Common myeloid progenitor, CD34-positive (primary cell): ENCODE results near the gene MRGPRF.
A peak's percentile ranks its signal among the peaks of the same experiment; 100 is the strongest.

Experiments
- CTCF ChIA-PET: fragments of 350-600 bp; sonication (Branson Sonifier 250); formaldehyde crosslinking; loops from one replicate; lab custom pipeline; 2021; ENCODE audit warnings: antibody characterized with exemption; lab: Charles Lee
- POLR2A ChIA-PET: fragments of 350-600 bp; sonication (Branson Sonifier 250); formaldehyde crosslinking; loops from one replicate; lab custom pipeline; 2021; ENCODE audit warnings: antibody characterized with exemption; lab: Charles Lee
- DNase-seq, 3 donors: peaks; one replicate each; pipeline versions ENCODE4 v3.0.0 to v3.0.0-alpha.2; 2013
- H3K27ac ChIP-seq, 2 experiments: 1 replicate in 1 of 2; 2 replicates in 1 of 2; pipeline ENCODE4 v1.7.0; 2013; ENCODE audit warnings: inconsistent platforms in 2 of 2, low read length in 2 of 2, mild to moderate bottlenecking in 2 of 2, low read depth in 1 of 2, moderate library complexity in 1 of 2; ENCODE audit not compliant: severe bottlenecking in 2 of 2, insufficient read depth in 1 of 2, poor library complexity in 1 of 2
- H3K27me3 ChIP-seq, 5 experiments: replicated peaks in 2 of 5; 1 replicate in 3 of 5; 2 replicates in 2 of 5; pipeline versions ENCODE4 v1.6.1 to v1.7.0; 2013; ENCODE audit warnings: low read length in 4 of 5, mild to moderate bottlenecking in 2 of 5, moderate library complexity in 2 of 5, inconsistent platforms in 1 of 5; ENCODE audit not compliant: insufficient read depth in 5 of 5, control insufficient read depth in 4 of 5
- H3K36me3 ChIP-seq, 4 experiments: 1 replicate in 2 of 4; 2 replicates in 2 of 4; pipeline versions ENCODE4 v1.6.1 to v1.7.0; 2013; ENCODE audit warnings: low read length in 3 of 4, control low read depth in 1 of 4, mild to moderate bottlenecking in 1 of 4; ENCODE audit not compliant: control insufficient read depth in 4 of 4, insufficient read depth in 4 of 4
- H3K4me1 ChIP-seq, 4 experiments: 1 replicate in 3 of 4; 2 replicates in 1 of 4; pipeline versions ENCODE4 v1.6.1 to v1.7.1; 2013; ENCODE audit warnings: low read length in 3 of 4, mild to moderate bottlenecking in 3 of 4, control low read depth in 1 of 4, inconsistent platforms in 1 of 4, moderate library complexity in 1 of 4; ENCODE audit not compliant: control insufficient read depth in 4 of 4, insufficient read depth in 4 of 4; ENCODE audit errors: control extremely low read depth in 1 of 4
- H3K4me3 ChIP-seq, 7 experiments: 1 replicate in 4 of 7; 2 replicates in 3 of 7; pipeline versions ENCODE4 v1.5.1 to v1.7.0; 2013; ENCODE audit warnings: mild to moderate bottlenecking in 7 of 7, low read length in 6 of 7, moderate library complexity in 6 of 7, inconsistent platforms in 2 of 7, low read depth in 2 of 7, control low read depth in 1 of 7; ENCODE audit not compliant: insufficient read depth in 4 of 7, control insufficient read depth in 1 of 7; ENCODE audit errors: extremely low read depth in 1 of 7
- H3K9me3 ChIP-seq, 5 experiments: 1 replicate in 4 of 5; 2 replicates in 1 of 5; pipeline versions ENCODE4 v1.6.1 to v1.7.1; 2013; ENCODE audit warnings: low read length in 4 of 5, mild to moderate bottlenecking in 2 of 5, inconsistent platforms in 1 of 5, low read depth in 1 of 5, moderate library complexity in 1 of 5; ENCODE audit not compliant: control insufficient read depth in 4 of 5, insufficient read depth in 2 of 5; ENCODE audit errors: control extremely low read depth in 1 of 5
- WGBS: methylation state at CpG from one replicate; pipeline ENCODE4 v1.1.5; 2013; ENCODE audit not compliant: insufficient coverage; 5-methylcytosine and 5-hydroxymethylcytosine counted together

Gene MRGPRF

DNA sequence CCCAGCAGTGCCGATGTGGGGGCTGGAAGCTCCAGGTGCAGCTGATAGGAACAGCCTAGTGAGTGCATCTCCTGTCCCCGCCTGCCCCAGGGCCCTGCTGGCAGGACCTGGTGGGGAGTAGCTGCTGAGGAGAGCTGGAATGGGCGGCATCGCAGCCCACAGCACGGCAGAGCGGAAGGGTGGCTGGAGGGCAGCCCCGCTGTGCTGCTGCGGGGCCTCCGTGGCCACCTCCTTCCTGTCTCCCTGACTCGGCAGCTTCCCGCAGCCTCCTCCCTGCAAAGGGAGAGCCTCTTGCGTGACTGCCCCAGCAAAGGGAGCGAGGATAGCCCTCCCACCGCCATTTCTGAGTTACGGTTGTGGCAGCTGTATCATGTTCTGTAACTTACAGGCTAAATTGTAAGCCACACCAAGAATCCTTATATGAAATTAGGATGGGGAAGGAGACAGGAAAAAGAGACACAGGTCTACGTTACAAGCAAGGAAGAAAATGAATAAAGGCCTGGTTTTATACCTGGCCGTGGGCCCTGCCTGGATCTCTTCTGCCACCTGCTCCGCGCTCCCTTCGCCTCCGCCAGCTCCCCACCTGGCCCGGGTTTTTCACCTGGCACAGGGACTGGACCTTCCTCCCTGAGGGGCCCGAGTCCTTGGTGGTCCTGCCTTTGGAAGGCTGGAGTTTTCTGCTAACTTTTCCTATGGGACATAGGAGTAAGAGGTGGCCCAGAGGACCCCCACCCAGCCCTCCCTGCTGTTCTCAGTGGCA lies 45.6 kb upstream of the MRGPRF start:
- H3K36me3 ChIP-seq: peaks cover 10 to 63% (median 43%) of the 10 kb centered on the region in 4 experiments
- CTCF ChIA-PET: interaction anchor here (0.8 to 1.3 kb wide), 3 partner anchors 10 to 107 kb away, joined by 3 read pairs; partner anchors contain the start of gene TPCN2
- H3K4me1 ChIP-seq: peaks cover 0 to 9% (median 3%) of the 10 kb centered on the region in 4 experiments
- POLR2A ChIA-PET: no interaction called here
- H3K9me3 ChIP-seq: no peaks in the 10 kb centered on the region
- 66% methylated on average over 21 of the region's 23 CpGs for WGBS
- no peak overlapping the region for H3K27ac ChIP-seq
- no peak for DNase-seq
- H3K4me3 ChIP-seq: no peak overlapping the region
- no peaks in the 10 kb centered on the region for H3K27me3 ChIP-seq

DNA sequence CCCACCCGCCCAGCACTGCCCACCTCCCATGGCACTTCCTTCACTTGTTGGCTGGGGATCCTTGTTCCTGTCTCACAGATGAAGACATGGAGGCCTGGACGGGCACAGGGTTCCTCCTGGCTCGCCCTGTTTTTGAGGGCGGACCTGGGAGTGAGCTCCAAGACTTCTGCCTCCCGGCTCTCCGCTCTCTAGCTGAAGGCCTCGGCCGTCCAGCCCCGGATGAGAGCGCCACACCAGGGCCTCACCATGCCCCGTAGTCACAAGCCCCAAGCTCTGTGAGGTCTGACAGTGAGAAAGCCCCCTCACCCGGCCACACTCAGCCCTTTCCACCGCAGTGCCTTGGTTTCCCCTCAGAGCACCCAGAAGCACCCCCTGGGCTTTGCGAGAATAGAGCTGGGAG lies 44.8 kb upstream of the MRGPRF start:
- Histone ChIP-seq H3K4me1 (peaks cover 0 to 9% (median 3%) of the 10 kb centered on the region in 4 experiments), H3K27ac (no peak overlapping the region), H3K27me3 (no peaks in the 10 kb centered on the region), H3K36me3 (peaks cover 10 to 56% (median 36%) of the 10 kb centered on the region in 4 experiments), H3K4me3 (no peak overlapping the region), H3K9me3 (no peaks in the 10 kb centered on the region)
- ChIA-PET CTCF (interaction anchor here (1.1 kb wide), 1 partner anchor 106 kb away, joined by 3 read pairs; no protein-coding TSS in a partner anchor), POLR2A (no interaction called here)
- DNase-seq: no peak
- WGBS: 100% methylated on average over 8 of the region's 14 CpGs

DNA sequence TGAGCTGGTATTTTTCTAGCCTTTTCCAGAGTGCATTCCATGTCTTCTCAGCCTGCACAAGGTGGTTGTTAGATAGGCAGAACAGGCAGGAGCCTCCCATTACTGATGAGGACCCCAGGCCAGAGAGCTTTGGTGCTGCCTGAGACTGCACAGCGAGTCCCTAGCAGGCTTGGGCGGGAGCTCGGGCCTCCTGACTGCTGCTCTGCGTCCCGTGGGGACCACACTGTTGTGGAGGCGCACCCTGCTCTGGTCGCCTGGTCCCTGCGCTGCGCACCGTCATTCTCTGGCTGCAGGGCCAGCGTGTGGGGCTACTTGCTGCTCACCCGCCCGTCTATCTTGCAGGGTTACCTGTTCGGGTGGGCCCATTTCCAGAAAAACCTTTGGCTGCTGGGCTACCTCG lies 44.2 kb upstream of the MRGPRF start:
- WGBS: 96% methylated on average over 15 of the region's 15 CpGs
- H3K4me1 ChIP-seq: peaks cover 0 to 9% (median 3%) of the 10 kb centered on the region in 4 experiments
- ChIA-PET CTCF (no interaction called here), POLR2A (no interaction called here)
- no peak for DNase-seq
- H3K4me3 ChIP-seq: no peak overlapping the region
- H3K27me3 ChIP-seq: no peaks in the 10 kb centered on the region
- no peaks in the 10 kb centered on the region for H3K9me3 ChIP-seq
- no peak overlapping the region for H3K27ac ChIP-seq
- H3K36me3 ChIP-seq: peaks cover 10 to 51% (median 32%) of the 10 kb centered on the region in 4 experiments

DNA sequence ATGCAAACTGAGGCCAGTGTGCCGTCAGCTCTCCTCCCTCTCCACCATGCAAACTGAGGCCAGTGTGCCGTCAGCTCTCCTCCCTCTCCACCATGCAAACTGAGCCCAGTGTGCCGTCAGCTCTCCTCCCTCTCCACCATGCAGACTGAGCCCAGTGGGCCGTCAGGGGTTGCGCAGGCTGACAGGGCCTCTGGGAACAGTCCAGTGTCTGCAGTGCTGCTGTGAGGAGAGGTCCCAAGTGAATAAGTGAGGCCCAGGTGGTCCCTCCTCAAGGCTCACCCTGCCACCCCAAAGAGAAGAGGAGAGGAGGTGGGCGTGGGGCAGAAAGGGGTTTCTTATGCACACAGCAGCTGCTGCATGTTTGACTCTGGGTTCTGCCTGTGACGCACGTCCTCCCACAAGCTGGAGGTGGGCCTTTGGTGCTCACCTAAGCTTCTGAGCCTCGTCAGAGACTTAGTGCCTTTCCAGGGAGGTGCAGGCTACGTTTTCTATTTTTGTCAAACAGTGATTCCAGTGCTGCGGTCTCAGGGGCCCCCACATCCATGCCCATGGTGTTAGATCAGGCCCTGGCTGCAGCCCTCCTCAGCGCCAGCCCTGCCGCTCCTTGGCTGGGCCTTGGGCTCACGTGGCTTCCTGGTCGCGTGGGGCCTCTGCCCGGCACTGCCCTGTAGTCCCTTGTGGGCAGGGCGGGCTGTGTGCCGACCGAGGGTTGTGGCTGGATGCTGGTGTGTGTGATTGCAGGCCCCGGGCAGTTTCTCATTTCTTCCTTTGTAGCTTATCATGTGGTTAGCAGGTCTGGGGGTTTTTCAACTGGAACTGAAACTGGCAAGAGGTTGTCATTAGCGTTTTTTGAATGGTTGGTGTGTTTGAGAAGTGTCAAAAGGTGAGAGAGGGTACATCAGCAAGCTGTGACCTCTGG lies 42.8 kb upstream of the MRGPRF start:
- POLR2A ChIA-PET: no interaction called here
- Histone ChIP-seq H3K27me3 (no peaks in the 10 kb centered on the region), H3K27ac (no peak overlapping the region), H3K36me3 (peaks cover 10 to 49% (median 30%) of the 10 kb centered on the region in 4 experiments), H3K4me1 (peaks cover 0 to 9% (median 4%) of the 10 kb centered on the region in 4 experiments), H3K9me3 (no peaks in the 10 kb centered on the region), H3K4me3 (no peak overlapping the region)
- CTCF ChIA-PET: interaction anchor here (1.5 to 1.6 kb wide), 2 partner anchors 25 to 33 kb away, joined by 3 read pairs; no protein-coding TSS in a partner anchor
- WGBS: 86% methylated on average over 13 of the region's 22 CpGs
- peak; percentile 46 to 72 (median 58) for DNase-seq

DNA sequence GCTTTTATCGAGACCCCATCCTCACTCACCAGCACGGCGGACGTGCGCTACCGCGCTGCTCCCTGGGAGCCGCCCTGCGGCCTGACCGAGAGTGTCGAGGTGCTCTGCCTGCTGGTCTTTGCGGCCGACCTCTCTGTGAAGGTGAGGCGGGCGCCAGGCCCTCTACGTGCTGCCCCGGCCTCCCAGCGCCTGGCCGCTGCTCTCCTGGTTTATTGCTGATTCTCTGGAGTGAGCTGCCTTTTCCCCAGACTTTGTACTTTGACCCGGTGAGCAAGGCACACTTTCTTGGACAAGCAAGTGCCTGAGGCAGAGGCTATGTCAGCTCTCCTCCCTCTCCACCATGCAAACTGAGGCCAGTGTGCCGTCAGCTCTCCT lies 42.2 kb upstream of the MRGPRF start:
- peaks cover 0 to 11% (median 5%) of the 10 kb centered on the region in 4 experiments for H3K4me1 ChIP-seq
- CTCF ChIA-PET: interaction anchor here (1.5 to 1.6 kb wide), 2 partner anchors 25 to 34 kb away, joined by 3 read pairs; no protein-coding TSS in a partner anchor

DNA sequence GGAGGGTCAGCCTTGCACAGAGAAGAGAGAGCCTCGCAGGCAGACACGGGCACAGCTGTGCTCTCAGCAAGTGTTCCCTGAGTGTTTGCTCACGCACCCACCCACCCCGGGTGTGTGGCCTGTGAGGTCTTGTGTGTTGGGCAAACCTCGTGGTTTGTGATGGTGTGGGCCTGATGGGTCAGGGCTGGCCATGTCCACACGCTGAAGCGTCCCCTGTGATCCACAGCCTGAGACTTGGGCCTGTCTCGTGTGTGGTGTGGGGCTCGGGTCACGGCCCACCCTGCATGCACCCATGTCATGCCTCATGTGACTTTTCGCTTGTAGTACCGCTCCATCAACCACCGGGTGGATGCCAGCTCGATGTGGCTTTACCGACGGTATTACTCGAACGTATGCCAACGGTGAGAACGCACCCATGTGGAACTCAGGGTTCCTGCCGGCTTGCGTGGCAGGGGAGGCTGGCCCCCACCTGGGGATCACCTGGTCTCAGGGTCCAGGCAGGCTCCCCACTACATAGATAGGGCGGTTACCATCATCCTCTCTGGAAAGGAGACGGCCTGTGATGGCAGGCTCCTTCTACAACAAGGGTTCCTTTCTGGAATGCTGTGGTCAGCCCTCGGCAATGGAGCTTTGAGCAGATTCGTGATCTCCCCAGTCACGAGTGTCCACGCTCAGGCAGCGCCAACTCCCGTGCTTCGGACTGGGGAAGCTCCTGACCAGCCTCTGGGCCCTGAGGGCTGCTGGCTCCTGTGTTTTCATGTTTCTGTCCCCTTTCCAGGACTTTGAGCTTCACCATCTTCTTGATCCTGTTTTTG lies 41.6 kb upstream of the MRGPRF start:
- 98% methylated on average over 30 of the region's 31 CpGs for WGBS
- no peak for DNase-seq
- H3K27me3 ChIP-seq: no peaks in the 10 kb centered on the region
- H3K36me3 ChIP-seq: peaks cover 7 to 44% (median 25%) of the 10 kb centered on the region in 4 experiments
- H3K27ac ChIP-seq: no peak overlapping the region
- no peaks in the 10 kb centered on the region for H3K9me3 ChIP-seq
- ChIA-PET POLR2A (interaction anchor here (0.7 kb wide), 1 partner anchor 17 kb away, joined by 5 read pairs; no protein-coding TSS in a partner anchor), CTCF (interaction anchor here (1.5 to 1.6 kb wide), 2 partner anchors 26 to 35 kb away, joined by 3 read pairs; no protein-coding TSS in a partner anchor)
- no peak overlapping the region for H3K4me3 ChIP-seq
- peaks cover 0 to 17% (median 10%) of the 10 kb centered on the region in 4 experiments for H3K4me1 ChIP-seq

More for the DNA sequence above, 42.2 kb upstream of the MRGPRF start:
- WGBS: 97% methylated on average over 20 of the region's 21 CpGs
- POLR2A ChIA-PET: interaction anchor here (0.7 kb wide), 1 partner anchor 18 kb away, joined by 5 read pairs; no protein-coding TSS in a partner anchor
- Histone ChIP-seq H3K27me3 (no peaks in the 10 kb centered on the region), H3K27ac (no peak overlapping the region), H3K9me3 (no peaks in the 10 kb centered on the region), H3K36me3 (peaks cover 10 to 49% (median 28%) of the 10 kb centered on the region in 4 experiments), H3K4me3 (no peak overlapping the region)
- DNase-seq: no peak
